ENCODE measurements around the gene THSD4.
"Not testable (repeated sequence)": the region's sequence is repeated elsewhere in the genome, so short reads cannot be mapped to it uniquely, and the experiment has no call there.

Gene THSD4

GRCh38 chr15:71152542-71152941 lies 37.3 kb downstream of the THSD4 start:
- peak overlapping the region; percentile 61 for H3K27ac ChIP-seq
- TF ChIP-seq CTCF (conservative IDR thresholded peaks at IDR 0.05), result no peak

- no peak overlapping the region for H3K27ac ChIP-seq
- TF ChIP-seq CTCF (conservative IDR thresholded peaks at IDR 0.05), result no peak
Observed at GRCh38 chr15:71153823-71154524, 38.7 kb downstream of the THSD4 start.

GRCh38 chr15:71154607-71155200 lies 39.4 kb downstream of the THSD4 start:
- TF ChIP-seq CTCF (conservative IDR thresholded peaks at IDR 0.05), result no peak

GRCh38 chr15:71155534-71155933 lies 40.3 kb downstream of the THSD4 start:
- H3K27ac ChIP-seq, result no peak overlapping the region
- no peak for TF ChIP-seq CTCF (conservative IDR thresholded peaks at IDR 0.05)

More at GRCh38 chr15:71154607-71155200, 39.4 kb downstream of the THSD4 start:
- H3K27ac ChIP-seq, result no peak overlapping the region

- TF ChIP-seq CTCF (conservative IDR thresholded peaks at IDR 0.05), result no peak
- no peak overlapping the region for H3K27ac ChIP-seq
Observed at GRCh38 chr15:71160976-71161375, 45.7 kb downstream of the THSD4 start.

- no peak for TF ChIP-seq CTCF (conservative IDR thresholded peaks at IDR 0.05)
- H3K27ac ChIP-seq, result no peak overlapping the region
Observed at GRCh38 chr15:71162309-71162708, 47.0 kb downstream of the THSD4 start.

- not testable (repeated sequence) for H3K27ac ChIP-seq
Observed at GRCh38 chr15:71164606-71165005, 49.3 kb downstream of the THSD4 start.

All from VCaP (cell line).